HCT116 (cell line): ENCODE data around the gene MAP1LC3C. TPM values are rescaled to one million over a fixed set of nuclear protein-coding genes. Genes with fewer than 3 reads are reported as not detected.

Source experiments
- ATAC-seq: fragments of 200-7000 bp; cut with Tn5 transposase; 2 replicates; pipeline ENCODE4 v1.9.1; 2020; ENCODE audit warnings: mild to moderate bottlenecking, moderate library complexity
- BruUV-seq: library from RNA; stranded (reverse); fragments of 400-500 nt; replicated peaks from 2 replicates; lab custom pipeline; 2021; lab: Mats Ljungman, UMichigan
- CTCF ChIA-PET: fragments of 300-600 bp; sonication (Branson Sonifier 250); formaldehyde crosslinking; loops from one replicate; lab custom pipeline; 2021; ENCODE audit warnings: antibody characterized with exemption; lab: Charles Lee
- POLR2A ChIA-PET: fragments of 300-600, 350-600 bp; sonication (Branson Sonifier 250); formaldehyde crosslinking; loops from one replicate; lab custom pipeline; 2021; ENCODE audit warnings: antibody characterized with exemption; lab: Charles Lee
- RAD21 ChIA-PET, 2 experiments: fragments of 300-600 bp; sonication (Branson Sonifier 250); formaldehyde crosslinking; loops; one replicate each; lab custom pipeline; 2023; ENCODE audit warnings: low total read pairs in 2 of 2; ENCODE audit not compliant: uncharacterized antibody in 2 of 2, unreplicated experiment in 2 of 2, low non-redundant PET in 1 of 2; lab: Charles Lee
- DNase-seq: peaks from one replicate; pipeline ENCODE4 v3.0.0-alpha.2; 2010; ENCODE audit warnings: low read depth, low spot score
- H2AFZ ChIP-seq: fragments of 200-600 bp; shearing (Covaris generic), sonication (generic); 2 replicates; pipeline ENCODE4 v1.6.1; 2017; ENCODE audit warnings: low read depth, mixed run types, mixed read lengths, antibody characterized with exemption, low read length; ENCODE audit not compliant: poor library complexity, severe bottlenecking
- H3K27ac ChIP-seq: 2 replicates; pipeline ENCODE4 v1.5.1; 2012; ENCODE audit warnings: low read depth, low read length
- H3K27me3 ChIP-seq: fragments of 200-600 bp; sonication (generic); 2 replicates; pipeline ENCODE4 v1.6.1; 2016; ENCODE audit warnings: mixed run types, low read length, mixed read lengths; ENCODE audit not compliant: insufficient read depth
- H3K36me3 ChIP-seq, 2 experiments: fragments of 200-500 bp in 1 of 2; fragments of 200-600 bp in 1 of 2; sonication (Bioruptor generic) in 1 of 2; sonication (generic) in 1 of 2; 2 replicates each; pipeline versions ENCODE4 v1.5.1 to v1.6.1; 2014 to 2016; ENCODE audit warnings: low read length in 2 of 2, inconsistent platforms in 1 of 2, mixed read lengths in 1 of 2, mixed run types in 1 of 2; ENCODE audit not compliant: insufficient read depth in 2 of 2, control insufficient read depth in 1 of 2
- H3K4me1 ChIP-seq, 2 experiments: fragments of 200-600 bp in 1 of 2; sonication (generic) in 1 of 2; 2 replicates each; pipeline versions ENCODE4 v1.5.1 to v1.6.1; 2012 to 2017; ENCODE audit warnings: low read length in 2 of 2, inconsistent platforms in 1 of 2, mild to moderate bottlenecking in 1 of 2, mixed read lengths in 1 of 2, mixed run types in 1 of 2, moderate library complexity in 1 of 2; ENCODE audit not compliant: insufficient read depth in 2 of 2, control insufficient read depth in 1 of 2
- H3K4me2 ChIP-seq: fragments of 200-600 bp; sonication (generic); 2 replicates; pipeline ENCODE4 v1.6.1; 2017; ENCODE audit warnings: mixed run types, low read length, mixed read lengths
- H3K4me3 ChIP-seq, 2 experiments: fragments of 200-600 bp in 1 of 2; sonication (generic) in 1 of 2; replicated peaks in 1 of 2; 2 replicates each; pipeline ENCODE4 v1.5.1; 2011 to 2016; ENCODE audit warnings: low read length in 2 of 2, control low read depth in 1 of 2, low read depth in 1 of 2, mild to moderate bottlenecking in 1 of 2, mixed read lengths in 1 of 2, mixed run types in 1 of 2
- H3K79me2 ChIP-seq: fragments of 200-600 bp; sonication (generic); 2 replicates; pipeline ENCODE4 v1.6.1; 2017; ENCODE audit warnings: mild to moderate bottlenecking, mixed run types, low read length, moderate library complexity, mixed read lengths; ENCODE audit not compliant: insufficient read depth
- H3K9ac ChIP-seq: fragments of 200-600 bp; sonication (generic); 2 replicates; pipeline ENCODE4 v1.6.1; 2016; ENCODE audit warnings: low read length, mixed read lengths
- H3K9me2 ChIP-seq: fragments of 200-600 bp; sonication (generic), shearing (Covaris generic); 2 replicates; pipeline ENCODE4 v1.6.1; 2017; ENCODE audit warnings: mixed run types, mild to moderate bottlenecking, moderate library complexity; ENCODE audit not compliant: insufficient read depth
- H3K9me3 ChIP-seq, 2 experiments: fragments of 200-500 bp in 1 of 2; fragments of 200-600 bp in 1 of 2; sonication (Bioruptor generic) in 1 of 2; sonication (generic) in 1 of 2; 2 replicates each; pipeline ENCODE4 v1.6.1; 2014 to 2017; ENCODE audit warnings: low read length in 2 of 2, mixed read lengths in 2 of 2, inconsistent platforms in 1 of 2, low read depth in 1 of 2, mild to moderate bottlenecking in 1 of 2, mixed run types in 1 of 2, moderate library complexity in 1 of 2; ENCODE audit not compliant: control insufficient read depth in 1 of 2, insufficient read depth in 1 of 2
- H4K20me1 ChIP-seq: fragments of 200-600 bp; sonication (generic), shearing (Covaris generic); 2 replicates; pipeline ENCODE4 v1.6.1; 2017; ENCODE audit warnings: mixed run types, mild to moderate bottlenecking, moderate library complexity; ENCODE audit not compliant: insufficient read depth
- ATF3 ChIP-seq: IDR thresholded peaks from 2 replicates; pipeline ENCODE4 v1.6.1; 2012
- CEBPB ChIP-seq: IDR thresholded peaks from 2 replicates; pipeline ENCODE4 v1.6.1; 2012; ENCODE audit warnings: low read depth
- EGR1 ChIP-seq: IDR thresholded peaks from 2 replicates; pipeline ENCODE4 v1.6.1; 2012; ENCODE audit warnings: low read depth
- ELF1 ChIP-seq: IDR thresholded peaks from 2 replicates; pipeline ENCODE4 v1.6.1; 2012; ENCODE audit warnings: low read depth, borderline replicate concordance
- EZH2 ChIP-seq: fragments of 200-600 bp; sonication (generic); IDR thresholded peaks from 2 replicates; pipeline ENCODE4 v1.6.1; 2017; ENCODE audit warnings: antibody characterized with exemption, mixed run types
- EZH2phosphoT487 ChIP-seq: fragments of 200-600 bp; IDR thresholded peaks from 2 replicates; pipeline ENCODE4 v1.6.1; 2018; ENCODE audit warnings: antibody characterized with exemption, borderline replicate concordance
- FOSL1 ChIP-seq: IDR thresholded peaks from 2 replicates; pipeline ENCODE4 v1.6.1; 2012; ENCODE audit warnings: low read depth
- MAX ChIP-seq: IDR thresholded peaks from 2 replicates; pipeline ENCODE4 v1.6.1; 2012
- POLR2A ChIP-seq: IDR thresholded peaks from 2 replicates; pipeline ENCODE4 v1.7.0; 2011; ENCODE audit warnings: borderline replicate concordance; ENCODE audit not compliant: insufficient read depth, insufficient read length; ENCODE audit errors: extremely low read depth
- POLR2AphosphoS5 ChIP-seq: IDR thresholded peaks from 2 replicates; pipeline ENCODE4 v1.6.1; 2011; ENCODE audit warnings: mild to moderate bottlenecking, low read depth, low read length, moderate library complexity
- SP1 ChIP-seq: IDR thresholded peaks from 2 replicates; pipeline ENCODE4 v1.6.1; 2012; ENCODE audit warnings: low read depth
- SRF ChIP-seq: IDR thresholded peaks from 2 replicates; pipeline ENCODE4 v1.6.1; 2012; ENCODE audit warnings: low read depth
- TCF7L2 ChIP-seq: IDR thresholded peaks from 2 replicates; pipeline ENCODE4 v1.7.0; 2011; ENCODE audit warnings: borderline replicate concordance, inconsistent platforms; ENCODE audit not compliant: insufficient read depth, insufficient read length; ENCODE audit errors: extremely low read depth
- ZBTB33 ChIP-seq: IDR thresholded peaks from 2 replicates; pipeline ENCODE4 v1.6.1; 2011; ENCODE audit warnings: mild to moderate bottlenecking, low read length, moderate library complexity; ENCODE audit not compliant: insufficient replicate concordance; ENCODE audit errors: extremely low read depth
- ZFX ChIP-seq: fragments of 450-650 bp; IDR thresholded peaks from 2 replicates; pipeline ENCODE4 v1.6.1; 2017
- ZNF274 ChIP-seq: fragments of 200-500 bp; sonication (Bioruptor generic); IDR thresholded peaks from 2 replicates; pipeline ENCODE4 v1.6.1; 2014; ENCODE audit warnings: mild to moderate bottlenecking, low read depth, low read length, inconsistent platforms
- intact Hi-C: fragments of 100-400 bp; cut with micrococcal nuclease; formaldehyde crosslinking; loops from 2 replicates; pipeline ENCODE4 v1.10.0; 2022
- total RNA-seq: library from RNA; stranded (reverse); gene quantifications from one replicate; pipeline ENCODE4 v1.2.1, GENCODE V29; 2021; ENCODE audit not compliant: unreplicated experiment

Gene MAP1LC3C
- total RNA-seq, 1 experiment from 2014 or later = not detected

GRCh38 chr1:241963722-241964121, 35.2 kb downstream of the MAP1LC3C start:
- POLR2A ChIA-PET = no interaction called here
- Histone ChIP-seq H3K4me3 (no peak overlapping the region), H3K9me2 (no peaks in the 10 kb centered on the region; the same call in 1 of the 2 replicates), H3K27ac (no peak overlapping the region), H3K9me3 (no peaks in the 10 kb centered on the region), H3K9ac (no peak overlapping the region), H3K79me2 (no peaks in the 10 kb centered on the region), H2AFZ (no peak overlapping the region), H3K27me3 (no peaks in the 10 kb centered on the region), H3K4me2 (no peak overlapping the region), H3K36me3 (no peaks in the 10 kb centered on the region), H3K4me1 (no peaks in the 10 kb centered on the region), H4K20me1 (no peaks in the 10 kb centered on the region)
- RAD21 ChIA-PET = no interaction called here
- TF ChIP-seq EZH2 (no peak), EZH2phosphoT487 (no peak), TCF7L2 (no peak), MAX (no peak), ATF3 (no peak), SRF (no peak), FOSL1 (no peak), CEBPB (no peak)
- no TSS peak for BruUV-seq
- intact Hi-C loops = no loop called here
- CTCF ChIA-PET = no interaction called here
- ATAC-seq (no peak), DNase-seq (no peak)

- no TSS peak for BruUV-seq
- Histone ChIP-seq H3K9me2 (no peaks in the 10 kb centered on the region; the same call in 1 of the 2 replicates), H3K27ac (no peak overlapping the region), H2AFZ (no peak overlapping the region), H4K20me1 (no peaks in the 10 kb centered on the region), H3K4me3 (no peak overlapping the region), H3K4me1 (no peaks in the 10 kb centered on the region), H3K4me2 (no peak overlapping the region), H3K9ac (no peak overlapping the region), H3K27me3 (no peaks in the 10 kb centered on the region), H3K79me2 (no peaks in the 10 kb centered on the region), H3K9me3 (no peaks in the 10 kb centered on the region), H3K36me3 (no peaks in the 10 kb centered on the region)
- DNase-seq = no peak
- ATAC-seq = no peak
- RAD21 ChIA-PET = no interaction called here
- intact Hi-C loops = no loop called here
- POLR2A ChIA-PET = no interaction called here
- CTCF ChIA-PET = no interaction called here
- TF ChIP-seq POLR2A (no peak), ZNF274 (no peak), SP1 (no peak), ELF1 (no peak), EZH2 (no peak), POLR2AphosphoS5 (no peak), EGR1 (no peak), ZFX (no peak), ZBTB33 (no peak), FOSL1 (no peak), MAX (no peak)
These were observed 36.7 kb downstream of the MAP1LC3C start for GRCh38 chr1:241962153-241962552.
